ENCODE results near the gene FAM118A.
"Not testable (repeated sequence)": the region's sequence is repeated elsewhere in the genome, so short reads cannot be mapped to it uniquely, and the experiment has no call there.

The FAM118A gene

GRCh38 chr22:45343143-45343542, 33.4 kb downstream of the FAM118A start:
- ChIA-PET CTCF (interaction anchor here (0.9 to 1.5 kb wide), 4 partner anchors 9 to 77 kb away, joined by 3 to 6 read pairs (median 5); no protein-coding TSS in a partner anchor), POLR2A (no interaction called here)
- Histone ChIP-seq H3K27me3 (replicated peaks in 2 of 5; ENCODE audit: control insufficient read depth in 4 of 5, insufficient read depth in 5 of 5, low read length in 4 of 5) (no peaks in the 10 kb centered on the region), H3K9me3 (ENCODE audit: control extremely low read depth in 1 of 5, control insufficient read depth in 4 of 5, insufficient read depth in 2 of 5, low read depth in 1 of 5, low read length in 4 of 5) (no peaks in the 10 kb centered on the region), H3K36me3 (ENCODE audit: control insufficient read depth in 4 of 4, insufficient read depth in 4 of 4, low read length in 3 of 4) (peaks cover 3 to 22% (median 13%) of the 10 kb centered on the region in 4 experiments), H3K4me1 (ENCODE audit: control extremely low read depth in 1 of 4, control insufficient read depth in 4 of 4, insufficient read depth in 4 of 4, low read length in 3 of 4) (peaks cover 0 to 14% (median 3%) of the 10 kb centered on the region in 4 experiments), H3K4me3 (ENCODE audit: control insufficient read depth in 1 of 7, extremely low read depth in 1 of 7, insufficient read depth in 4 of 7, low read depth in 2 of 7, low read length in 6 of 7) (no peak overlapping the region), H3K27ac (ENCODE audit: insufficient read depth in 1 of 2, low read depth in 1 of 2, low read length in 2 of 2, poor library complexity in 1 of 2, severe bottlenecking in 2 of 2) (no peak overlapping the region)
- no peak for DNase-seq
- 92% methylated on average over 6 of the region's 8 CpGs for WGBS (ENCODE audit: insufficient coverage)

GRCh38 chr22:45344334-45344733, 34.6 kb downstream of the FAM118A start:
- POLR2A ChIA-PET, result no interaction called here
- 44% methylated on average over 4 of the region's 5 CpGs for whole genome bisulfite sequencing (ENCODE audit: insufficient coverage)

GRCh38 chr22:45349916-45350315, 40.2 kb downstream of the FAM118A start:
- CTCF ChIA-PET, result no interaction called here

More at GRCh38 chr22:45344334-45344733, 34.6 kb downstream of the FAM118A start:
- Histone ChIP-seq H3K4me3 (ENCODE audit: control insufficient read depth in 1 of 7, extremely low read depth in 1 of 7, insufficient read depth in 4 of 7, low read depth in 2 of 7, low read length in 6 of 7) (no peak overlapping the region), H3K9me3 (ENCODE audit: control extremely low read depth in 1 of 5, control insufficient read depth in 4 of 5, insufficient read depth in 2 of 5, low read depth in 1 of 5, low read length in 4 of 5) (no peaks in the 10 kb centered on the region), H3K4me1 (ENCODE audit: control extremely low read depth in 1 of 4, control insufficient read depth in 4 of 4, insufficient read depth in 4 of 4, low read length in 3 of 4) (peaks cover 0 to 14% (median 3%) of the 10 kb centered on the region in 4 experiments), H3K27me3 (replicated peaks in 2 of 5; ENCODE audit: control insufficient read depth in 4 of 5, insufficient read depth in 5 of 5, low read length in 4 of 5) (no peaks in the 10 kb centered on the region), H3K27ac (ENCODE audit: insufficient read depth in 1 of 2, low read depth in 1 of 2, low read length in 2 of 2, poor library complexity in 1 of 2, severe bottlenecking in 2 of 2) (no peak overlapping the region), H3K36me3 (ENCODE audit: control insufficient read depth in 4 of 4, insufficient read depth in 4 of 4, low read length in 3 of 4) (peaks cover 3 to 22% (median 12%) of the 10 kb centered on the region in 4 experiments)
- CTCF ChIA-PET, result interaction anchor here (0.9 to 1.5 kb wide), 5 partner anchors 10 to 89 kb away, joined by 3 to 6 read pairs (median 5); no protein-coding TSS in a partner anchor
- peak; percentile 32 to 61 (median 45) for DNase-seq

GRCh38 chr22:45351956-45352355, 42.2 kb downstream of the FAM118A start:
- WGBS (ENCODE audit: insufficient coverage), result no CpG with 5 or more reads among the region's 1 CpG
- POLR2A ChIA-PET, result no interaction called here

More at GRCh38 chr22:45349916-45350315, 40.2 kb downstream of the FAM118A start:
- H3K9me3 ChIP-seq (ENCODE audit: control extremely low read depth in 1 of 5, control insufficient read depth in 4 of 5, insufficient read depth in 2 of 5, low read depth in 1 of 5, low read length in 4 of 5), result no peaks in the 10 kb centered on the region
- 100% methylated on average over 1 of the region's 3 CpGs for WGBS (ENCODE audit: insufficient coverage)
- no peaks in the 10 kb centered on the region for H3K27me3 ChIP-seq (replicated peaks in 2 of 5; ENCODE audit: control insufficient read depth in 4 of 5, insufficient read depth in 5 of 5, low read length in 4 of 5)
- no peaks in the 10 kb centered on the region for H3K4me1 ChIP-seq (ENCODE audit: control extremely low read depth in 1 of 4, control insufficient read depth in 4 of 4, insufficient read depth in 4 of 4, low read length in 3 of 4)
- H3K4me3 ChIP-seq (ENCODE audit: control insufficient read depth in 1 of 7, extremely low read depth in 1 of 7, insufficient read depth in 4 of 7, low read depth in 2 of 7, low read length in 6 of 7), result no peak overlapping the region
- H3K27ac ChIP-seq (ENCODE audit: insufficient read depth in 1 of 2, low read depth in 1 of 2, low read length in 2 of 2, poor library complexity in 1 of 2, severe bottlenecking in 2 of 2), result no peak overlapping the region
- no peak for DNase-seq
- POLR2A ChIA-PET, result no interaction called here
- peaks cover 0 to 3% (median under 1%) of the 10 kb centered on the region in 4 experiments for H3K36me3 ChIP-seq (ENCODE audit: control insufficient read depth in 4 of 4, insufficient read depth in 4 of 4, low read length in 3 of 4)

GRCh38 chr22:45352757-45353156, 43.0 kb downstream of the FAM118A start:
- CTCF ChIA-PET, result interaction anchor here (1.4 kb wide), 1 partner anchor 17 kb away, joined by 3 read pairs; no protein-coding TSS in a partner anchor
- H3K36me3 ChIP-seq (ENCODE audit: control insufficient read depth in 4 of 4, insufficient read depth in 4 of 4, low read length in 3 of 4); H3K9me3 ChIP-seq (ENCODE audit: control extremely low read depth in 1 of 5, control insufficient read depth in 4 of 5, insufficient read depth in 2 of 5, low read depth in 1 of 5, low read length in 4 of 5); H3K27me3 ChIP-seq (replicated peaks in 2 of 5; ENCODE audit: control insufficient read depth in 4 of 5, insufficient read depth in 5 of 5, low read length in 4 of 5); H3K4me3 ChIP-seq (ENCODE audit: control insufficient read depth in 1 of 7, extremely low read depth in 1 of 7, insufficient read depth in 4 of 7, low read depth in 2 of 7, low read length in 6 of 7); POLR2A ChIA-PET; DNase-seq; H3K27ac ChIP-seq (ENCODE audit: insufficient read depth in 1 of 2, low read depth in 1 of 2, low read length in 2 of 2, poor library complexity in 1 of 2, severe bottlenecking in 2 of 2): not testable (repeated sequence)
- 100% methylated on average over 1 of the region's 5 CpGs for WGBS (ENCODE audit: insufficient coverage)
- peaks cover 0 to 12% (median 5%) of the 10 kb centered on the region in 4 experiments for H3K4me1 ChIP-seq (ENCODE audit: control extremely low read depth in 1 of 4, control insufficient read depth in 4 of 4, insufficient read depth in 4 of 4, low read length in 3 of 4)

More at GRCh38 chr22:45351956-45352355, 42.2 kb downstream of the FAM118A start:
- Histone ChIP-seq H3K4me1 (ENCODE audit: control extremely low read depth in 1 of 4, control insufficient read depth in 4 of 4, insufficient read depth in 4 of 4, low read length in 3 of 4) (peaks cover 0 to 8% (median 3%) of the 10 kb centered on the region in 4 experiments), H3K4me3 (ENCODE audit: control insufficient read depth in 1 of 7, extremely low read depth in 1 of 7, insufficient read depth in 4 of 7, low read depth in 2 of 7, low read length in 6 of 7) (no peak overlapping the region), H3K9me3 (ENCODE audit: control extremely low read depth in 1 of 5, control insufficient read depth in 4 of 5, insufficient read depth in 2 of 5, low read depth in 1 of 5, low read length in 4 of 5) (no peaks in the 10 kb centered on the region), H3K27me3 (replicated peaks in 2 of 5; ENCODE audit: control insufficient read depth in 4 of 5, insufficient read depth in 5 of 5, low read length in 4 of 5) (no peaks in the 10 kb centered on the region), H3K27ac (ENCODE audit: insufficient read depth in 1 of 2, low read depth in 1 of 2, low read length in 2 of 2, poor library complexity in 1 of 2, severe bottlenecking in 2 of 2) (no peak overlapping the region), H3K36me3 (ENCODE audit: control insufficient read depth in 4 of 4, insufficient read depth in 4 of 4, low read length in 3 of 4) (no peaks in the 10 kb centered on the region)
- no peak for DNase-seq
- CTCF ChIA-PET, result interaction anchor here (1.3 kb wide), 1 partner anchor 11 kb away, joined by 3 read pairs; no protein-coding TSS in a partner anchor

GRCh38 chr22:45353786-45354185, 44.1 kb downstream of the FAM118A start:
- CTCF ChIA-PET, result interaction anchor here (1.4 kb wide), 1 partner anchor 16 kb away, joined by 3 read pairs; no protein-coding TSS in a partner anchor
- POLR2A ChIA-PET, result no interaction called here
- H3K36me3 ChIP-seq (ENCODE audit: control insufficient read depth in 4 of 4, insufficient read depth in 4 of 4, low read length in 3 of 4), result no peaks in the 10 kb centered on the region
- no peaks in the 10 kb centered on the region for H3K27me3 ChIP-seq (replicated peaks in 2 of 5; ENCODE audit: control insufficient read depth in 4 of 5, insufficient read depth in 5 of 5, low read length in 4 of 5)
- H3K9me3 ChIP-seq (ENCODE audit: control extremely low read depth in 1 of 5, control insufficient read depth in 4 of 5, insufficient read depth in 2 of 5, low read depth in 1 of 5, low read length in 4 of 5), result no peaks in the 10 kb centered on the region
- no peak overlapping the region for H3K27ac ChIP-seq (ENCODE audit: insufficient read depth in 1 of 2, low read depth in 1 of 2, low read length in 2 of 2, poor library complexity in 1 of 2, severe bottlenecking in 2 of 2)
- peaks cover 0 to 12% (median 5%) of the 10 kb centered on the region in 4 experiments for H3K4me1 ChIP-seq (ENCODE audit: control extremely low read depth in 1 of 4, control insufficient read depth in 4 of 4, insufficient read depth in 4 of 4, low read length in 3 of 4)
- H3K4me3 ChIP-seq (ENCODE audit: control insufficient read depth in 1 of 7, extremely low read depth in 1 of 7, insufficient read depth in 4 of 7, low read depth in 2 of 7, low read length in 6 of 7), result no peak overlapping the region
- DNase-seq, result no peak
- WGBS (ENCODE audit: insufficient coverage), result 100% methylated on average over 1 of the region's 5 CpGs

- CTCF ChIA-PET, result no interaction called here
- H3K9me3 ChIP-seq (ENCODE audit: control extremely low read depth in 1 of 5, control insufficient read depth in 4 of 5, insufficient read depth in 2 of 5, low read depth in 1 of 5, low read length in 4 of 5), result no peaks in the 10 kb centered on the region
- peaks cover 0 to 12% (median 5%) of the 10 kb centered on the region in 4 experiments for H3K4me1 ChIP-seq (ENCODE audit: control extremely low read depth in 1 of 4, control insufficient read depth in 4 of 4, insufficient read depth in 4 of 4, low read length in 3 of 4)
- no peak overlapping the region for H3K27ac ChIP-seq (ENCODE audit: insufficient read depth in 1 of 2, low read depth in 1 of 2, low read length in 2 of 2, poor library complexity in 1 of 2, severe bottlenecking in 2 of 2)
- no peaks in the 10 kb centered on the region for H3K27me3 ChIP-seq (replicated peaks in 2 of 5; ENCODE audit: control insufficient read depth in 4 of 5, insufficient read depth in 5 of 5, low read length in 4 of 5)
- H3K4me3 ChIP-seq (ENCODE audit: control insufficient read depth in 1 of 7, extremely low read depth in 1 of 7, insufficient read depth in 4 of 7, low read depth in 2 of 7, low read length in 6 of 7), result no peak overlapping the region
- WGBS (ENCODE audit: insufficient coverage), result no CpG with 5 or more reads among the region's 1 CpG
- no peaks in the 10 kb centered on the region for H3K36me3 ChIP-seq (ENCODE audit: control insufficient read depth in 4 of 4, insufficient read depth in 4 of 4, low read length in 3 of 4)
- DNase-seq, result no peak
- POLR2A ChIA-PET, result interaction anchor here (0.6 kb wide), 1 partner anchor 307 kb away, joined by 4 read pairs; no protein-coding TSS in a partner anchor
These were observed 47.8 kb downstream of the FAM118A start for GRCh38 chr22:45357490-45357889.
